ENCODE data around the gene CYYR1. TPM values are rescaled to one million over a fixed set of nuclear protein-coding genes. Genes with fewer than 3 reads are reported as not detected.

The CYYR1 gene
- total and polyA plus RNA-seq, 2 donors (not counting 3 experiments of a cell fraction or from before 2014, with no cell fraction given) = 13.2 to 25.7 TPM

DNA sequence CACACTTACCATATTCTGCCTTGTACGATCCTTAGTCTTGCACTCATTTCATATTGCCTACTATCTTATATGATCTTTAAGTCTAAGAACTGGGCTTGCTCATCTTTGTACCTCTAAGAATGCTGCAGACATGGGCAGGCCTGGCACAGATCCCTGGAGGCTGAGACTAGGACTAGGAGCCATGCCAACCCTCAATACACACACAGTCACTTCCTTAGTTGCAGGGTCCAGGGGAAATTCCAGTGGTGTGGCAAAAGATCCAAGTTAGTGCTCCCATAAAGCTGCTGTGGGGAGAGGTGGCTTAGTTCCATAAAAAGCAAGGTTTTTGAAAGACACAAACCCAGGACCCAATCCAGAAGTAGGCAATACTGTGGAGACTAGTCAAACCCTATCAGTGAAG is 59.9 kb downstream of the CYYR1 start:
- H3K9ac ChIP-seq (replicated peaks; ENCODE audit: extremely low read depth, insufficient read depth, low read length) = no peak overlapping the region
- CTCF ChIA-PET = interaction anchor here (1.2 kb wide), 1 partner anchor 12 kb away, joined by 3 read pairs; no protein-coding TSS in a partner anchor
- H2AFZ ChIP-seq (ENCODE audit: low read depth, low read length) = no peak overlapping the region
- H3K9me1 ChIP-seq (replicated peaks; ENCODE audit: control insufficient read depth, extremely low read depth, insufficient read depth, low read length) = no peaks in the 10 kb centered on the region
- dilution Hi-C loops (cut with MboI; ENCODE audit: extremely low pct_ligation_motif_present, low sequenced_read_pairs) = no loop called here
- peak; percentile 61 for FAIRE-seq
- no peak overlapping the region for H3K4me3 ChIP-seq (replicated peaks in 1 of 3; ENCODE audit: insufficient read depth in 1 of 3, low read depth in 1 of 3, low read length in 3 of 3)
- no peaks in the 10 kb centered on the region for H4K20me1 ChIP-seq (replicated peaks; ENCODE audit: control insufficient read depth, extremely low read depth, insufficient read depth, low read length)
- H3K79me2 ChIP-seq (ENCODE audit: control insufficient read depth, insufficient read depth, low read length) = no peaks in the 10 kb centered on the region
- no peaks in the 10 kb centered on the region for H3K36me3 ChIP-seq (ENCODE audit: control insufficient read depth in 2 of 2, extremely low read depth in 1 of 2, insufficient read depth in 2 of 2, low read length in 2 of 2)
- H3K9me3 ChIP-seq (replicated peaks; ENCODE audit: control insufficient read depth, insufficient read depth, low read length) = no peaks in the 10 kb centered on the region
- peaks cover 6% of the 10 kb centered on the region for H3K4me1 ChIP-seq (ENCODE audit: control insufficient read depth, extremely low read depth, insufficient read depth, low read length)
- H3K27ac ChIP-seq (ENCODE audit: insufficient read depth, low read depth, low read length) = no peak overlapping the region
- POLR2A ChIA-PET = no interaction called here
- DNase-seq (ENCODE audit: low read depth, low spot score) = peak; percentile 54
- H3K27me3 ChIP-seq (ENCODE audit: control insufficient read depth in 2 of 2, insufficient read depth in 2 of 2, low read length in 2 of 2) = no peaks in the 10 kb centered on the region
- BruUV-seq (replicated peaks) = no TSS peak
- H3K4me2 ChIP-seq (ENCODE audit: insufficient read depth, low read length) = no peak overlapping the region
- TF ChIP-seq MYC (IDR thresholded peaks at IDR 0.05; ENCODE audit: low read depth, low read length) (no peak), JUN (IDR thresholded peaks at IDR 0.05; ENCODE audit: borderline replicate concordance, insufficient read depth, insufficient read length, low read depth) (no peak), POLR2A (IDR thresholded peaks at IDR 0.05; ENCODE audit: low read depth, low read length) (no peak), FOS (IDR thresholded peaks at IDR 0.05; ENCODE audit: borderline replicate concordance, insufficient read depth, low read length) (no peak), MAX (IDR thresholded peaks at IDR 0.05; ENCODE audit: insufficient read depth, insufficient read length) (no peak), POLR2AphosphoS5 (IDR thresholded peaks at IDR 0.05; ENCODE audit: insufficient read depth, low read depth, low read length) (no peak), CTCF (IDR thresholded peaks at IDR 0.05; ENCODE audit: extremely low read depth in 1 of 2, insufficient read depth in 1 of 2, low read depth in 1 of 2, low read length in 2 of 2) (no peak), EZH2 (IDR thresholded peaks at IDR 0.05; ENCODE audit: borderline replicate concordance, low read depth, low read length, severe bottlenecking) (no peak), GATA2 (IDR thresholded peaks at IDR 0.05; ENCODE audit: insufficient read depth, insufficient read length, low read depth, low read length) (no peak)
- intact Hi-C loops (cut with micrococcal nuclease) = no loop called here

Data from endothelial cell of umbilical vein (primary cell).